NCI-H187 treated with DMSO at 0.1 percent for 48 hours (cell line): Measurements from ENCODE around the gene EIF4G3.
"Not testable (repeated sequence)": the region's sequence is repeated elsewhere in the genome, so short reads cannot be mapped to it uniquely, and the experiment has no call there.

Source experiments
- DNase-seq: peaks from one replicate; lab custom pipeline; 2025; lab: John Stamatoyannopoulos, UW

The EIF4G3 gene

DNA sequence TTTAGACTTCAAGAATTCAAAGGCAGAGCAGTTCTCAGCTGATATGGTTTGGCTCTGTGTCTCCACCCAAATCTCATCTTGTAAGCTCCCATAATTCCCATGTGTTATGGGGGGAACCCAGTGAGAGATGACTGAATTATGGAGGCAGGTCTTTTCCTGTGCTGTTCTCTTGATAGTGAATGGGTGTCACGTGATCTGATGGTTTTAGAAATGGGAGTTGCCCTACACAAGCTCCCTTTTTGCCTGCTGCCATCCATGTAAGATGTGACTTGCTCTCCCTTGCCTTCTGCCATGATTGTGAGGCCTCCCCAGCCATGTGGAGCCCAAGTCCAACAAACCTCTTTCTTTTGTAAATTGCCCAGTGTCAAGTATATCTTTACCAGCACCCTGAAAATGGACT, 146.5 kb downstream of the EIF4G3 start:
- DNase-seq, result no peak

DNA sequence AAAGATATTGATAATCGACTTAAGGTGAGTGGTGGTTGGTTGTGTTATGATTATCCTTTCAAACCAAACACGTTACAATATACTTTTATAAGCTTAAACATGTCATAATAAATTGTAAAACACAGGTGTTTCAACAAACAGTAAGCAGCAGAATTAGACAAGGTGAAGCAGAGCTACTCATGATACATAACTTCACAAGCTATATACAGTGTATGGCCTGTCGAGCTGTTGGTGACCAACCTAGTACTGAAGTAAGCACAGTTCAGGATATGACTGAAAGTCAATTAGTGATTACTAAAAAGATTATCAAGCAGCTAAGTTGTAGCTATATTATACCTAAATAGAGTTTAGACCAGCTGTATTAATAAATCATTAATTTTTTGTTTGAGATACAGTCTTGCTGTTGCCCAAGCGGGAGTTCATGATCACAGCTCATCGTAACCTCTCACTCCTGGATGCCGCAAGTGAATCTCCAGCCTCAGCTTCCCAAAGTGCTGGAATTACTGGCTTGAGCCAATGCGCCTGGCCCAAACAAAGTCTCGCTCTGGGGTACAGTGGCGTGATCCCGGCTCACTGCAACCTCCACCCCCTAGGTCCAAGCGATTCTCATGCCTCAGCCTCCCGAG, 148.1 kb downstream of the EIF4G3 start:
- no peak for DNase-seq

DNA sequence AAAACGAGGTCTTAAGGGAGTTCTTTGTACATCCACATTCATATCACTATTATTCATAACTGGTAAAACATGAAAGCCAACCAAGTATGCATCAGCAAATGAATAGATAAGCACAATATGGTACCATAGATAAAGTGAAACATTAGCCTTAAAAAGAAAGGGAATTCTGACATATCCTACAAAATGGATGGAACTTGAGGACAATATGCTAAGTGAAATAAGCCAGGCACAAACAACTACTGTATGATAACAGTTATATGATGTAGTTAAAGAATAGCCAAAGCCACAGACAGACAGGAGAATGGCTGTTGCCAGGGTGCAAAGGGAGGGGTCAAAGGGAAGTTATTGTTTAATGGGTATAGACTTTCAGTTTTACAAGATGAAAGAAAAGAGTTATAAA, 148.9 kb downstream of the EIF4G3 start:
- no peak for DNase-seq

DNA sequence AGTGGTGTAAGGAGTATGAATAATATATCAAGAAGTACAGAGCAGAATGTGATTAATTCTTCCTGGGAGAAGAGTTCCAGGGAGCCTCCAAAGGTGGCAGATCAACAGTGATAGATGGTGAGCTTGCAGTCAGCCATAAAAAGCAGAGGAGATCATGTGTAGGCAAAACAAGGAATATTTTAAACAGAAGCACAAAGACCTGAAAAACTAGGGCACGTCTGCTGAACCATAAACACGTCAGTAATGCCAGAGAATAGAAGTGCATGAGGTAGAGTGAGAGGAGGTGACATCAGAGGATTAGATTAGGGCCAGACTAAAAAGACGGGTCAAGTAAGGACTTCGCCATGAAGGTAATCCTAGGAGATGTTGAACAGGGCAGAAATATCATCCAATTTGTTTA, 151.8 kb downstream of the EIF4G3 start:
- DNase-seq, result no peak

DNA sequence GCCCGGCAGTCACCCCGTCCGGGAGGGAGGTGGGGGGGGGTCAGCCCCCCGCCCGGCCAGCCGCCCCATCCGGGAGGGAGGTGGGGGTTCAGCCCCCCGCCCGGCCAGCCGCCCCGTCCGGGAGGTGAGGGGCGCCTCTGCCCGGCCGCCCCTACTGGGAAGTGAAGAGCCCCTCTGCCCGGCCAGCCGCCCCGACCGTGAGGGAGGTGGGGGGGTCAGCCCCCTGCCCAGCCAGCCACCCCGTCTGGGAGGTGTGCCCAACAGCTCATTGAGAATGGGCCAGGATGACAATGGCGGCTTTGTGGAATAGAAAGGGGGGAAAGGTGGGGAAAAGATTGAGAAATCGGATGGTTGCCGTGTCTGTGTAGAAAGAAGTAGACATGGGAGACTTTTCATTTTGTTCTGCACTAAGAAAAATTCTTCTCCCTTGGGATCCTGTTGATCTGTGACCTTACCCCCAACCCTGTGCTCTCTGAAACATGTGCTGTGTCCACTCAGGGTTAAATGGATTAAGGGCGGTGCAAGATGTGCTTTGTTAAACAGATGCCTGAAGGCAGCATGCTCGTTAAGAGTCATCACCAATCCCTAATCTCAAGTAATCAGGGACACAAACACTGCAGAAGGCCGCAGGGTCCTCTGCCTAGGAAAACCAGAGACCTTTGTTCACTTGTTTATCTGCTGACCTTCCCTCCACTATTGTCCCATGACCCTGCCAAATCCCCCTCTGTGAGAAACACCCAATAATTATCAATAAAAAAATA, 152.4 kb downstream of the EIF4G3 start:
- DNase-seq, result not testable (repeated sequence)

DNA sequence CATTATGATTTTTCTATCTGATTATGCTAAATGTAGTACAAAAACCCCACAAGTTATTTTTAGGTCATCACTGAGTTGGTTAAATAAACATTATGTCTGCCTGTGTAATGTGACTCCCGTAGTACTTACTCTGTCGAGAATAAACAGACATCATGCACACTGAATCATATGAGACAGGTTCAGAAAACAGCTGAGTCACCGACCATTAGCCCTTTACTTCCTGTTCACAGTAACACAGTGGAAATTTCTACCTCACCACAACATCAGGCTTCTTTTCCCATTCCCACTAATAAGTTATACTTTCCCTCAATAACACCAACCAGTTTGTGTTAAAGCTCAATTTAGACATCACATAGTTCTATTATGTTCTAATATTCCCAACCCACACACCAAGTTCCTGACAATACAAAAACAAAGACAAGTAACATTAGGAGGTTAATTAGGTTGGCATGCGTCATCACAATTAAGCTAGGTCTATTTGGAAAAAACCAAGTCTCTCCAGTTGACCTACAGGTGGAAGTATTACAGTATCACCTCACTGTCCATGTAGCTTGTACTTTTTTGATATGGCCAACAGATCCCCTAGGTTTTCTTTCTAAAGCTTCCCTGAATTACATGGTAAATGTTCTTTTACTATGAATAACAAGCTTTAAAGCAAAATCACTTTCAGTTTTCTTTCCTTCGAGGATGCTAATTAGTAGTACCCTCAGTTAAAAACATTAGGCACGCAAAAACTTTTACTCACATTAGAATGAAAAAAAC, 154.2 kb downstream of the EIF4G3 start:
- peak; percentile 72 for DNase-seq

DNA sequence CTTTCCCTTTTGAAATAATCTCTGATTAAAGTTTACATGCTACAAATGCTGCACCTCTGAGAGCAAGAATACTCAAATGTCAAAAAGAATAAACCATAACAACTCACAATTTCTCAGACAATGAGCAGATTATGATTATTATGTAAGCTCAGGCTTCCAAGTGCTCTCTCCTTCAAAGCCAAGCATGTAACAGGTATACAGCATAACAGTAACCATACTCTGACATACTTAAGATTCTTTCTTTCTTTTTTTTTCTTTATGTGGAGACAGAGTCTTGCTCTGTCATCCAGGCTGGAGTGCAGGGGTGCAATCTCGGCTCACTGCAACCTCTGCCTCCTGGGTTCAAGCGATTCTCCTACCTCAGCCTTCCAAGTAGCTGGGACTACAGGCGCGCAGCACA, 155.4 kb downstream of the EIF4G3 start:
- DNase-seq, result no peak

DNA sequence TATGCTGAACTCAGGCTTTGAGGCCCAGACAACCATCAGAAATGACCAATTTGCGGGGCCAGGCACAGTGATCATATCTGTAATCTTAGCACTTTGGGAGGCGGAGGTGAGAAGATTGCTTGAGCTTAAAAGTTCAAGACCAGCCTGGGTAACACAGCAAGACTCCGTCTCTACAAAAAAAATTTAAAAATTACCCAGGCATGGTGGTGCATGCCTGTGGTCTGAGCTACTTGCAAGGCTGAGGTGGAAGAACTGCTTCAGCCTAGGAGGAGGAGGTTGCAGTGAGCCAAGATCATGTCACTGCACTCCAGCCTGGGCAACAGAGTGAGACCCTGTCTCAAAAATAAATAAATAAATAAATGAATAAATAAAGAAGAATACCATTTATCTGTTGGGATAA, 156.5 kb downstream of the EIF4G3 start:
- DNase-seq, result no peak

DNA sequence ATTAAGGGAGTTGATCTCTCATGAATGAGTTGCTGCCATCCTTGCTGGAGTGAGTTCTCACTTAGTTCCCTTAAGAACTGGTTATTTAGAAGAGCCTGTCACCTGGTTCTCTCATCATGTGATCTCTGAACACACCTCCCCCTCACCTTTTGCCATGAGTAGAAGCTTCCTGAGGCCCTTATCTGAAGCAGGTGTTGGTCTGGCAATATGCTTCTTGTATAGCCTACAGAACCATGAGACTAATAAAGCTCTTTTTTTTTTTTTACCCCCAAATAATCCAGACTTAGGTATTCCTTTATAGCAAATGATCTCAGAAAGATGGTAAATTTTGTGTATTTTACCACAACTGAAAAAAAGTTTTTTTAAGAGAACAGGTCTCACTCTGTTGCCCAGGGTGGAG, 158.0 kb downstream of the EIF4G3 start:
- no peak for DNase-seq

DNA sequence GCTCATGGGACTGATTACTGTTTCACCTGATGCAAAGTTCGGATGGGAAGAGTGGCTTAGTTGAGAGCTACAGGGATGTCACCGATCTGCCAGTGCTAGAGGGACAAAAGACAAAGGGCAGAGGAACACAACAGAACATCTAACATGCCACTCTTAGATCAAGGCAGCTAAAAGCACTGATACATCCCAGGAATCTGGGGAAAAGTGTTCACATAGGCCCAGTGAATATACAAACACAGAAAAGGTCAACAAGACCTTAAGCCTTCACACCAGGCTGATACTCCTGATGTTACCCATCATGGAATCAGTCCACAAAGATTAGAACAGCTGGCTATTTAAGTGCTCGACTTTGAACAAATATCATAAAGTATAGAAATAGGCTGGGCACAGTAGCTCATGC, 163.2 kb downstream of the EIF4G3 start:
- DNase-seq, result no peak

DNA sequence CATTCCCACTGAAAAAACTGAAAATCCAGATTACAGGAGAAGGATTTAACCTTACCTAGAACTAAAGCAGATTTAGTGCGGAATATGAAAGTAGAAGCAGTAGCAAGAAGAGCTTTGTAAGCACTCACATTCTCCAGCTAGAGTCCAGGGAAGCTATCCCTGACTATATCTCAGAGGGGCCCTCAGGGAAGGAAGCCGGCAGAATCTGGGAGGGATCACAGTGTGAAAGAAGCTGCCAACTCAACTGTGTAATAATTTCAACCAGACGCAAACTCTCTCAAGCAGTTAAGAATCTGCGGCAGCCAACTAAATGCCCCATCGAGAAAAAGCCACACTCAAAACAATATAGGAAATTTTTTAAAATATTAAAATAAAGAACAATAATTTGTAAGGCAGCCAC, 163.8 kb downstream of the EIF4G3 start:
- DNase-seq, result no peak

DNA sequence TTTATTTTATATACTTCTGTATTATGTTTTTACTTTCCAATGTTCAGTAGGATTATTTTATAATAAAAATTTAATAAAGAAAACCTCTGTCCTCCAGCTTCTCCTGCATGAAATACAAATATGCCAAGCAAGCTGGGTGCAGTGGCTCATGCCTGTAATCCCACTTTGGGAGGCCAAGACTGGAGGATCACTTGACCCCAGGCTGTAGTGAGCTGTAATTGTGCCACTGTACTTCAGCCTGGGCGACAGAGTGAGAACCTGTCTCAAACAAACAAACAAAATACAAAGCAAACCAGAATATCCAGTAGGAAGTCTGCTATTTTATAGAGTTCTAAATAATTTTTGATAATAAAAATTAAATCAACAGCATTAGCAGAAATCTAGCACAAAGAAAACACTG, 168.8 kb downstream of the EIF4G3 start:
- no peak for DNase-seq

DNA sequence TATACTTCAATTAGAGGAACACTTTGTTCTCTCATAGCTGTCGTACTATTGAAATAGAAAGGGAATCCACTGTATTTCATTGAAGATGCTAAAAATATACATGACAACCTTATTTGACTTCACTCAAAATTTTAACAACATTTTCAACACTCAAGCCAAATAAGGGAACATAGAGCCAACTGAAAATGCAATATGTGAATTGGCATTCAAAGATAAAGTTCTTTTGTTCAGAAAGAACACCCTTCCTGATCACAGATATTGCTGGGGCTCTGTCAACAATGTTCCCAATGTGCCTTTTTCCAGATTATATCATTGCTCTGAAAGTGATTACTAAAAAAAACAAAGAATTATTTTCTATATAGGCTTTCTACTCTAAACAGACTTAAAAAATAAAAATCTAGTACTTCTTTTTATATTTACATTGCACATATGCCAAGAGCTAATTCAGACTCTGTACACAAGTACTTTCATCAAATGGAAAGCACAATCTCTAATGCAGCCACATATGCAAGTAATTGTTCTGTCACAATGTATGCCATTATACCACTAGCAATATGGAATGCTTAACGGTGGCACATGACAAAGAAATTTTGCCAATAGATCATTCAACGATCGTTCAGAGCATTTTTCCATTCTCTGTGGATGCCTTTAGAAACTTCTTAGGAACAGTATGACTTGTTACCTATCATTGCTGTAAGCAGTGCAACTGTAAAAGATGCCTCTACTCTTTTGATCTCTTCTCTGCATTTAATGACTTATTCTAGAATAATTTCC, 171.0 kb downstream of the EIF4G3 start:
- no peak for DNase-seq

DNA sequence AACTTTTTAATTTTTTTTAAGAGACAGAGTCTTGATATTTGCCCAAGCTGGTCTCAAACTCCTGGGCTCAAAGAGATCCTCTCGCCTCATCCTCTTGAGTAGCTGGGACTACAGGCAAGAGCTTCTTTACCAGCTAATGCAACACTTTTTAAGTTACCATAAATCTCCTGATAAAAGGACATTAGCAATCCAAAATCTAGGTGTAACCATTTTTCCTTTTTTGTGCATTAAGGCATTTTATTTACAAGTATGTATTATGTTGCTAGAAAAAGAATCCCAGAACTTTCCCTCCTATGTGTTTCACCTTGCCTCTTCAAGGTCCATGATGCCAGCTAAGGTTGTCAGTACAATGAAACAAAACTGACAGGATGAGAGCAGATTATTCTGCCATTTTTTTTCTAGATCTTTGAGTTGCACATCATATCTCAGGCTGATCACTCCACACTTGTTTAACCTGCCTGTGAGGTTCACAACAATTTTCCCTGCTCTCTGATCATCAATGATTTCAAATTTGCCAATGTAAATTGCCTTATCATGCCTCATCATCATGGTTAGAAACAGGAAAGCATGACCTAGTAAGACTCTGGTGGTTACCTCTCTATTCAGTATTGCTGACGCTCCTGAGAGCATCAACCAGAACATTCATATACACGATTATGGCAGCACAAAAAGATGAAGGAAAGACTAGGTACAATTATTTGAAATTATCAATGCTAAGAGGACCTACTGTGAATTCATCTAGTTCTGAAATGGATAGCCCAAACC, 173.2 kb downstream of the EIF4G3 start:
- no peak for DNase-seq

DNA sequence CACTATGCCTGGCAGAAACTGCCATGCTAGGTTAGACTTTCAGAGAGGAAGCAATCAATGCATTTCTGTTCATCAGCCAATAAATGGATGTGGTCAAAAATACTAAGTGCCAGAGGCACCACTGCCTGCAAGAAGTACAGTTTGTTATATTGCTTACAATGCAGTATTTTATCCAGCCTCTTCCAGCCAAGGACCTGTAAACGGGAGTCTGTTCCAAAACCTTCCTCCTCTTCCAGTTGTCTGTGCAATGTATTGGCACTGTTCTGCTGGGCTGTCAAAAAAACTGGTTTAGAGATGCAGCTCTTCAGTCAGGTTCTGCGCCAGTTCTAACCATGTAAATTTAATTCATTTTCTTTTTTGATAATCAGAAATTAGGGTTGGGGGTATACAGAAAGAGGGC, 175.7 kb downstream of the EIF4G3 start:
- no peak for DNase-seq

DNA sequence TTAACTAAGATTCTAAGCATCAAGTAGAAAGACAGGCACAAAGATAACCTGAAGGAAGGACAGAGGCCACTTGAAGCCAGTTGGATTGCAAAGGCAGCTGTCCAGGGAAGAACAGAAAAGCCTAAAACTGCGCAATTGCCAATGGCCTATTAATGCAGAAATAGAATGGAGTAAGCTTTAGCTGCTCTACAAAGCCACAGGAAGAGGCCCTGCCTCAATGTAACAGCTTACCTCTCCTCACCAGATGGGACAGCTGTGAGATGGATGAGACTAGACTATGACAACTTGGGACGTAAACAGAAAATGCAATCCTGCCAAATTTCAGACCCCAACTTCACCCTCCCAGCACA, 176.5 kb downstream of the EIF4G3 start:
- no peak for DNase-seq

DNA sequence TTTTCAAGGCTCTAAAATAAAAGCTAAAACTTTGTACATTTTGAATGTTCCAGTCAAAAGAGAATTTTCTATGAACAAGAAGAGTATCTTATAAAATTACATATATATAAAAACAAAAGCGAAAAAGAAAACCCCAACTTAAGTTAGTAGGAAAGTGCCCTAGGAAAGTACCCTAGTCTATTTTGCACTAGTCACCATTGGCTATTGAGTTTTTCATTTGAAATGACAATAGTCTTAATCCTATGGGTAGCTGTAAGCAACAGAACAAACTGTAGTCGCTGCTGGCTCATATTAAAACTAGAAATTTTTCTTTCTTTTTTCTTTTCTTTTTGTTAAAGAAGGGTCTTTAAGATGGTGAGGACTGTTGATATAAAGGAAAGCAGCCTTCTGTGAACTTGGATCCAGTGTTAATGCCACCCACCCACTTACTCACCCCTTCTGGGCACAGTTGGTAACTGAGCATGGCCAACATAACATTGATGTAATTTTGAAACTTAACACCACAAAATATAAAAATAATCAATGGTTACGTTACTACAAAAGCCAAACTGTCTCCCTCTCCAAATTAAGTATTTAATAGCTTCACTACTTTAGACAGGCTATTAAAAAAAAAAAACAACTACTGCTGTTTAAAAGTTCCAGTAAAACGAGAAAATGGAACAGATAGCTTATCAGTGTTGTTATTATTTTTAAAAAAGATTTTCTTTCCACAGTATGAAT, 177.0 kb downstream of the EIF4G3 start:
- DNase-seq, result no peak

DNA sequence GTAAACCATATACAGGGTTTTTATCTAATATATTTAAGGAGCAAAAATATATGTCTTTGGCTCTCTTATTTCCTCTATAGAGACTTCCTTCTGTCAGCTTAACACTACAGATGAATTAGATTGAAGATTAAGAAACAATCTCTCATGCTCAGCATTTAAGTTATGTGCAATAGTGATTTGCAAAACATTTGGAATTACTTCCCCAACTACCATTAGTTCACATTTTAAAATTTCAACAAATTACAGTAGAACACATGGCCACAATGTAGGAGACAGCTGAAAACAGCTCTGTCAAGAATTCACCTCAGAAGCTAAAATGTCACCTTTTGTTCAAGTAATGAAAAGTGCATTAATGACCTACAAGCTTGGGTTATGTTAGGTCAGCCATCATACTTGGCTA, 177.9 kb downstream of the EIF4G3 start:
- no peak for DNase-seq

DNA sequence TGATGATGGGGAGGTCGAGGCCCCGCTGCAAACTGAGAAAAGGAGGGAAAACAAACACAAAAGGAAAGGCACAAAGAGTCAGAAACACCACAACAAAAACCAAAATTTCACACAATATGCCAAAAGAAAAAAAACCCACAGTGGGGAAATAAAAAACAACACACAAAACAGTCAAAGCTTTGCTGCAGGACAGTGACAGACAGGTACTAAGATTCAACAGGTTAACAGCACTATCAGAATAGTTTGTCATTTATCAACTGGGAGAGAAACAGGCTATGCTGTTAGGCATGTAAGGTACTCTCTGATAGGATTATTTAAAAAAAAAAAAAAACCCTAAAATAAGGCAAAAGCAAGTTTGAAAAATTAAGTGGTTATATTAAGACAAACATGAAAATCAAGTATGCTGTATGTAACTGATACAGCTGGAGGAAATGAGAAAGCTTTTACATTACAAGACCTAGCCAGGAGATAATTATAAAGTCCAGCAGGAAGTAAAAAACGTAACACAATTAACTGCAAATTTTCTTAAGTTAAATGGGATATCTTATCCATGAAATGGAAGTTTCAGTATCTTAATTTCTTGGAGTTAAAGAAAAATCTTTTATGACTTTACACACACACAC, 179.0 kb downstream of the EIF4G3 start:
- DNase-seq, result no peak

DNA sequence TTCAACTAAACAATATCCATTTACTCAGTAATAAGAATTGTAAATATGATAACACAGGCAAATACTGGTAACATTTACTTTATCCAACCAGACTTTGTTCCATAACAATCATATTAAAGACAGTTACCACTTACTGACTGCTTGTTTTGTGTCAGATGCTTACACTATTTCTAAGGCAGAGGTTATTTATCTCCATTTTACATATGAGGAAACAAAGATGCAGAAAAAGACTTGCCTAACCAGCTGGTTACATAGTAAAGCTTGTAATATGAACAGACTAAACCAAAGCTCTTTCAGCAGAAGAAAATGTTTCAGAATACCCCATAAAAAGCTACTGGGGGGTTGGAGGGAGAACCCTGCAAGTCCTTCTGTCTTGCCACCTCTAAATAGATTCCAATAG, 180.1 kb downstream of the EIF4G3 start:
- no peak for DNase-seq
